ENCODE results near the gene PTPRD. TPM values are rescaled to one million over a fixed set of nuclear protein-coding genes. Genes with fewer than 3 reads are reported as not detected.

PTPRD gene
- total RNA-seq, 3 donors from 2014 or later (not counting 1 experiment from before 2014, with no cell fraction given): 0.05 to 0.68 TPM; not detected in 1

GRCh38 chr9:8632493-8632892, 1980.3 kb downstream of the PTPRD start:
- no peak for ATAC-seq

GRCh38 chr9:8628791-8629190, 1984.0 kb downstream of the PTPRD start:
- Mint-ChIP-seq H3K27ac (no peak overlapping the region), H3K27me3 (ENCODE audit: low read depth in 2 of 2) (no peaks in the 10 kb centered on the region)
- intact Hi-C loops (cut with micrococcal nuclease): no loop called here

More at GRCh38 chr9:8632493-8632892, 1980.3 kb downstream of the PTPRD start:
- Histone ChIP-seq H3K4me3 (ENCODE audit: low read length) (no peak overlapping the region), H3K4me1 (ENCODE audit: control insufficient read depth, insufficient read depth, low read length) (no peaks in the 10 kb centered on the region), H3K27ac (ENCODE audit: low read length) (no peak overlapping the region), H3K36me3 (ENCODE audit: control insufficient read depth, insufficient read depth, low read length) (no peaks in the 10 kb centered on the region), H3K9me3 (ENCODE audit: control insufficient read depth, insufficient read depth, low read length) (no peaks in the 10 kb centered on the region), H3K27me3 (ENCODE audit: control insufficient read depth, insufficient read depth, low read length) (no peaks in the 10 kb centered on the region)
- H3K4me3 Mint-ChIP-seq: no peak overlapping the region
- intact Hi-C loops (cut with micrococcal nuclease): no loop called here
- H3K27ac Mint-ChIP-seq: no peak overlapping the region
- H3K9me3 Mint-ChIP-seq: no peaks in the 10 kb centered on the region
- no peak for TF ChIP-seq CTCF (IDR thresholded peaks at IDR 0.05)
- whole genome bisulfite sequencing (ENCODE audit: insufficient coverage): 100% methylated on average over 1 of the region's 1 CpG
- DNase-seq: no peak
- H3K27me3 Mint-ChIP-seq (ENCODE audit: low read depth in 2 of 2): no peaks in the 10 kb centered on the region
- no peaks in the 10 kb centered on the region for H3K4me1 Mint-ChIP-seq
- no peaks in the 10 kb centered on the region for H3K36me3 Mint-ChIP-seq

GRCh38 chr9:8627976-8628679, 1984.7 kb downstream of the PTPRD start:
- ATAC-seq (no peak), DNase-seq (no peak)
- Histone ChIP-seq H3K27me3 (ENCODE audit: control insufficient read depth, insufficient read depth, low read length) (no peaks in the 10 kb centered on the region), H3K9me3 (ENCODE audit: control insufficient read depth, insufficient read depth, low read length) (no peaks in the 10 kb centered on the region), H3K27ac (ENCODE audit: low read length) (no peak overlapping the region), H3K4me1 (ENCODE audit: control insufficient read depth, insufficient read depth, low read length) (no peaks in the 10 kb centered on the region), H3K4me3 (ENCODE audit: low read length) (no peak overlapping the region), H3K36me3 (ENCODE audit: control insufficient read depth, insufficient read depth, low read length) (no peaks in the 10 kb centered on the region)
- no peak for TF ChIP-seq CTCF (IDR thresholded peaks at IDR 0.05)
- no peaks in the 10 kb centered on the region for H3K9me3 Mint-ChIP-seq
- intact Hi-C loops (cut with micrococcal nuclease): no loop called here
- 88% methylated on average over 6 of the region's 7 CpGs for WGBS (ENCODE audit: insufficient coverage)
- no peaks in the 10 kb centered on the region for H3K4me1 Mint-ChIP-seq
- no peak overlapping the region for H3K4me3 Mint-ChIP-seq
- H3K27me3 Mint-ChIP-seq (ENCODE audit: low read depth in 2 of 2): no peaks in the 10 kb centered on the region
- H3K27ac Mint-ChIP-seq: no peak overlapping the region
- H3K36me3 Mint-ChIP-seq: no peaks in the 10 kb centered on the region

More at GRCh38 chr9:8628791-8629190, 1984.0 kb downstream of the PTPRD start:
- TF ChIP-seq CTCF (IDR thresholded peaks at IDR 0.05): no peak
- DNase-seq: no peak
- Histone ChIP-seq H3K9me3 (ENCODE audit: control insufficient read depth, insufficient read depth, low read length) (no peaks in the 10 kb centered on the region), H3K4me3 (ENCODE audit: low read length) (no peak overlapping the region), H3K27me3 (ENCODE audit: control insufficient read depth, insufficient read depth, low read length) (no peaks in the 10 kb centered on the region), H3K36me3 (ENCODE audit: control insufficient read depth, insufficient read depth, low read length) (no peaks in the 10 kb centered on the region), H3K4me1 (ENCODE audit: control insufficient read depth, insufficient read depth, low read length) (no peaks in the 10 kb centered on the region), H3K27ac (ENCODE audit: low read length) (no peak overlapping the region)
- Mint-ChIP-seq H3K9me3 (no peaks in the 10 kb centered on the region), H3K4me3 (no peak overlapping the region), H3K36me3 (no peaks in the 10 kb centered on the region), H3K4me1 (no peaks in the 10 kb centered on the region)
- no peak for ATAC-seq

- Mint-ChIP-seq H3K9me3 (peaks cover 0 to 3% of the 10 kb centered on the region in 2 donors), H3K27ac (no peak overlapping the region), H3K36me3 (no peaks in the 10 kb centered on the region), H3K4me1 (no peaks in the 10 kb centered on the region), H3K4me3 (no peak overlapping the region), H3K27me3 (ENCODE audit: low read depth in 2 of 2) (no peaks in the 10 kb centered on the region)
- intact Hi-C loops (cut with micrococcal nuclease): no loop called here
- Histone ChIP-seq H3K9me3 (ENCODE audit: control insufficient read depth, insufficient read depth, low read length) (no peaks in the 10 kb centered on the region), H3K36me3 (ENCODE audit: control insufficient read depth, insufficient read depth, low read length) (no peaks in the 10 kb centered on the region), H3K4me1 (ENCODE audit: control insufficient read depth, insufficient read depth, low read length) (no peaks in the 10 kb centered on the region), H3K4me3 (ENCODE audit: low read length) (no peak overlapping the region), H3K27ac (ENCODE audit: low read length) (no peak overlapping the region), H3K27me3 (ENCODE audit: control insufficient read depth, insufficient read depth, low read length) (no peaks in the 10 kb centered on the region)
- ATAC-seq (no peak), DNase-seq (no peak)
- 100% methylated on average over 2 of the region's 2 CpGs for WGBS (ENCODE audit: insufficient coverage)
- no peak for TF ChIP-seq CTCF (IDR thresholded peaks at IDR 0.05)
Measured at GRCh38 chr9:8622871-8623270, 1989.9 kb downstream of the PTPRD start.
